ENCODE results near the gene MGLL. TPM values are rescaled to one million over a fixed set of nuclear protein-coding genes. Genes with fewer than 3 reads are reported as not detected.
"Not testable (repeated sequence)": the region's sequence is repeated elsewhere in the genome, so short reads cannot be mapped to it uniquely, and the experiment has no call there.

The MGLL gene
- total RNA-seq, 1 experiment from 2014 or later = 12.6 TPM

GRCh38 chr3:127686512-127686894 lies 135.8 kb downstream of the MGLL start:
- Mint-ChIP-seq H3K36me3 (ENCODE audit: insufficient read depth, unreplicated experiment) (no peaks in the 10 kb centered on the region), H3K4me3 (ENCODE audit: unreplicated experiment) (no peak overlapping the region), H3K27me3 (ENCODE audit: insufficient read depth, unreplicated experiment) (no peaks in the 10 kb centered on the region), H3K9me3 (ENCODE audit: unreplicated experiment) (no peaks in the 10 kb centered on the region), H3K4me1 (ENCODE audit: insufficient read depth, unreplicated experiment) (peaks cover 11% of the 10 kb centered on the region), H3K27ac (ENCODE audit: low read depth, unreplicated experiment) (no peak overlapping the region)
- intact Hi-C loops (cut with micrococcal nuclease) = no loop called here
- ChIA-PET POLR2A (no interaction called here), CTCF (no interaction called here)
- no TSS peak for BruUV-seq (replicated peaks)
- TF ChIP-seq CTCF (IDR thresholded peaks at IDR 0.05; ENCODE audit: unreplicated experiment) = no peak
- DNase-seq (ENCODE audit: unreplicated experiment) = no peak

- Mint-ChIP-seq H3K36me3 (ENCODE audit: insufficient read depth, unreplicated experiment) (no peaks in the 10 kb centered on the region), H3K4me1 (ENCODE audit: insufficient read depth, unreplicated experiment) (peaks cover 11% of the 10 kb centered on the region), H3K27me3 (ENCODE audit: insufficient read depth, unreplicated experiment) (no peaks in the 10 kb centered on the region), H3K27ac (ENCODE audit: low read depth, unreplicated experiment) (no peak overlapping the region), H3K9me3 (ENCODE audit: unreplicated experiment) (no peaks in the 10 kb centered on the region), H3K4me3 (ENCODE audit: unreplicated experiment) (no peak overlapping the region)
- DNase-seq (ENCODE audit: unreplicated experiment) = no peak
- ChIA-PET POLR2A (no interaction called here), CTCF (no interaction called here)
- intact Hi-C loops (cut with micrococcal nuclease) = no loop called here
- TF ChIP-seq CTCF (IDR thresholded peaks at IDR 0.05; ENCODE audit: unreplicated experiment) = no peak
- no TSS peak for BruUV-seq (replicated peaks)
Observed at GRCh38 chr3:127685708-127686511, 136.4 kb downstream of the MGLL start.

GRCh38 chr3:127684871-127685707 lies 137.2 kb downstream of the MGLL start:
- ChIA-PET CTCF (interaction anchor here (1.1 kb wide), 1 partner anchor 285 kb away, joined by 3 read pairs; no protein-coding TSS in a partner anchor), POLR2A (interaction anchor here (1.0 to 2.5 kb wide), 3 partner anchors 10 to 94 kb away, joined by 3 to 12 read pairs (median 11); partner anchors contain the start of gene TPRA1)
- no peak for TF ChIP-seq CTCF (IDR thresholded peaks at IDR 0.05; ENCODE audit: unreplicated experiment)
- DNase-seq (ENCODE audit: unreplicated experiment) = no peak
- no peak overlapping the region for H3K4me3 Mint-ChIP-seq (ENCODE audit: unreplicated experiment)
- peaks cover 8% of the 10 kb centered on the region for H3K4me1 Mint-ChIP-seq (ENCODE audit: insufficient read depth, unreplicated experiment)
- no TSS peak for BruUV-seq (replicated peaks)
- H3K36me3 Mint-ChIP-seq (ENCODE audit: insufficient read depth, unreplicated experiment) = no peaks in the 10 kb centered on the region
- no peaks in the 10 kb centered on the region for H3K9me3 Mint-ChIP-seq (ENCODE audit: unreplicated experiment)
- intact Hi-C loops (cut with micrococcal nuclease) = no loop called here
- H3K27ac Mint-ChIP-seq (ENCODE audit: low read depth, unreplicated experiment) = no peak overlapping the region
- H3K27me3 Mint-ChIP-seq (ENCODE audit: insufficient read depth, unreplicated experiment) = no peaks in the 10 kb centered on the region

GRCh38 chr3:127682561-127682960 lies 139.8 kb downstream of the MGLL start:
- DNase-seq (ENCODE audit: unreplicated experiment) = no peak
- BruUV-seq (replicated peaks) = no TSS peak
- peaks cover 15% of the 10 kb centered on the region for H3K4me1 Mint-ChIP-seq (ENCODE audit: insufficient read depth, unreplicated experiment)
- TF ChIP-seq CTCF (IDR thresholded peaks at IDR 0.05; ENCODE audit: unreplicated experiment) = no peak
- intact Hi-C loops (cut with micrococcal nuclease) = no loop called here
- H3K9me3 Mint-ChIP-seq (ENCODE audit: unreplicated experiment) = no peaks in the 10 kb centered on the region
- no peak overlapping the region for H3K27ac Mint-ChIP-seq (ENCODE audit: low read depth, unreplicated experiment)
- H3K4me3 Mint-ChIP-seq (ENCODE audit: unreplicated experiment) = no peak overlapping the region
- CTCF ChIA-PET = interaction anchor here (0.6 to 1.4 kb wide), 3 partner anchors 32 to 1003 kb away, joined by 3 read pairs; no protein-coding TSS in a partner anchor
- H3K36me3 Mint-ChIP-seq (ENCODE audit: insufficient read depth, unreplicated experiment) = no peaks in the 10 kb centered on the region
- H3K27me3 Mint-ChIP-seq (ENCODE audit: insufficient read depth, unreplicated experiment) = no peaks in the 10 kb centered on the region
- POLR2A ChIA-PET = interaction anchor here (1.1 to 2.5 kb wide), 3 partner anchors 10 to 92 kb away, joined by 3 to 12 read pairs (median 11); partner anchors contain the start of genes ABTB1 and TPRA1

GRCh38 chr3:127682175-127682554 lies 140.2 kb downstream of the MGLL start:
- BruUV-seq (replicated peaks); H3K4me3 Mint-ChIP-seq (ENCODE audit: unreplicated experiment); H3K27ac Mint-ChIP-seq (ENCODE audit: low read depth, unreplicated experiment); H3K27me3 Mint-ChIP-seq (ENCODE audit: insufficient read depth, unreplicated experiment); H3K9me3 Mint-ChIP-seq (ENCODE audit: unreplicated experiment); intact Hi-C loops (cut with micrococcal nuclease); DNase-seq (ENCODE audit: unreplicated experiment); H3K36me3 Mint-ChIP-seq (ENCODE audit: insufficient read depth, unreplicated experiment): not testable (repeated sequence)
- ChIA-PET POLR2A (interaction anchor here (0.6 to 2.4 kb wide), 2 partner anchors 91 to 277 kb away, joined by 3 to 11 read pairs; partner anchors contain the start of gene TPRA1), CTCF (interaction anchor here (0.6 to 1.4 kb wide), 3 partner anchors 31 to 1002 kb away, joined by 3 read pairs; no protein-coding TSS in a partner anchor)
- H3K4me1 Mint-ChIP-seq (ENCODE audit: insufficient read depth, unreplicated experiment) = peaks cover 16% of the 10 kb centered on the region

All from MCF 10A (cell line).